ENCODE data around the gene SPEF2.

- TF ChIP-seq CTCF (conservative IDR thresholded peaks at IDR 0.05), result no peak
- TF ChIP-seq ZFX (IDR thresholded peaks at IDR 0.05), result no peak
Observed at GRCh38 chr5:35735718-35736117, 118.1 kb downstream of the SPEF2 start.

Measured in C4-2B (cell line).